Measurements from ENCODE around the gene GPC4. TPM values are rescaled to one million over a fixed set of nuclear protein-coding genes. Genes with fewer than 3 reads are reported as not detected.
A peak's percentile ranks its signal among the peaks of the same experiment; 100 is the strongest.

The GPC4 gene
- total and polyA plus RNA-seq, 11 donors, result 1.6 to 9.0 (median 5.7) TPM

DNA sequence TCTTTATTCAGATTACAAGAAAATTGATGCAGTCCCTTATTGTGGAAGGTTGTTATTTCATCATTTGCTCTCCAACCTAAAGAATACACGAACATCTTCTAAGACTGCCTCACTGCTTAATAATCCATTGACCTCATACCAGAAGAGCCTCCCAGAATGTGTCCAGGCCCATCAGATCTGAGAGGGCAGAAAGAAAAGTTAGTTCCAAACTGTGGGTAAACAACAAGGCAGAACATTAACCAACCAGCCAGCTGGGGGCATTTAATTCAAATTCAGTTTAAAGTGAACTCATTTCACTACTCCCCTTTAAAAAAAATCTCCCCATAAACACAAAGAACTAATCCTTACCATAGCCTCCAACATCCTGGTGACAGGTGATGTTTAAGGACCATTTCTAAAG, 13.8 kb downstream of the GPC4 start:
- ATAC-seq (no peak), DNase-seq (no peak)
- Histone ChIP-seq H3K27me3 (no peaks in the 10 kb centered on the region), H3K4me1 (peaks cover 0 to 3% (median 0%) of the 10 kb centered on the region in 12 donors), H3K4me3 (no peak overlapping the region), H3K27ac (peak overlapping the region in 1 of 12 donors; percentile 6), H3K9me3 (no peaks in the 10 kb centered on the region), H3K36me3 (no peaks in the 10 kb centered on the region)
- no peak for TF ChIP-seq POLR2A (IDR thresholded peaks at IDR 0.05)
- TF ChIP-seq, protein P1, sequence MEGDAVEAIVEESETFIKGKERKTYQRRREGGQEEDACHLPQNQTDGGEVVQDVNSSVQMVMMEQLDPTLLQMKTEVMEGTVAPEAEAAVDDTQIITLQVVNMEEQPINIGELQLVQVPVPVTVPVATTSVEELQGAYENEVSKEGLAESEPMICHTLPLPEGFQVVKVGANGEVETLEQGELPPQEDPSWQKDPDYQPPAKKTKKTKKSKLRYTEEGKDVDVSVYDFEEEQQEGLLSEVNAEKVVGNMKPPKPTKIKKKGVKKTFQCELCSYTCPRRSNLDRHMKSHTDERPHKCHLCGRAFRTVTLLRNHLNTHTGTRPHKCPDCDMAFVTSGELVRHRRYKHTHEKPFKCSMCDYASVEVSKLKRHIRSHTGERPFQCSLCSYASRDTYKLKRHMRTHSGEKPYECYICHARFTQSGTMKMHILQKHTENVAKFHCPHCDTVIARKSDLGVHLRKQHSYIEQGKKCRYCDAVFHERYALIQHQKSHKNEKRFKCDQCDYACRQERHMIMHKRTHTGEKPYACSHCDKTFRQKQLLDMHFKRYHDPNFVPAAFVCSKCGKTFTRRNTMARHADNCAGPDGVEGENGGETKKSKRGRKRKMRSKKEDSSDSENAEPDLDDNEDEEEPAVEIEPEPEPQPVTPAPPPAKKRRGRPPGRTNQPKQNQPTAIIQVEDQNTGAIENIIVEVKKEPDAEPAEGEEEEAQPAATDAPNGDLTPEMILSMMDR (IDR thresholded peaks at IDR 0.05), result no peak
- 43 to 69% (median 54%) methylated on average over 1 of the region's 1 CpG for WGBS, 4 donors
- intact Hi-C loops (cut with DNase I), result no loop called here

DNA sequence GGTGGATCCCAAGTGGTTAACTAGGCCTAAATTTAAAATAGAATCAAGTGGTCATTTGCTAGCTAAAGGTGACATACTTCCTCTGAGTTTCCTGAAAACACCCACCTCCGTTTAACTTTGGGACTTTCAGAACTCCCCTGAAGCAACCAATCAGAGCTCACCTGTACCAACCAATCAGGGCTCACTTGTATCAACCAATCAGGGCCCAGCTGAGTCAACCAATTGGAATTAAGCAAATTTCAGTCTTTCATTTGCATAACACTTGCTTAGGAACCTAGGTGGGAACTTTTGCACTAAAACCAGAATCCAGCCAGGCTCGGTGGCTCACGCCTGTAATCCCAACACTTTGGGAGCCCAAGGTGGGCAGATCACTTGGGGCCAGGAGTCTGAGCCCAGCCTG, 15.9 kb downstream of the GPC4 start:
- H3K27ac ChIP-seq, result no peak overlapping the region
- intact Hi-C loops (cut with DNase I), result no loop called here
- H3K4me1 ChIP-seq, result peaks cover 0 to 3% (median 0%) of the 10 kb centered on the region in 12 donors
- no peaks in the 10 kb centered on the region for H3K36me3 ChIP-seq
- no peak for DNase-seq
- no peaks in the 10 kb centered on the region for H3K9me3 ChIP-seq
- WGBS, 4 donors, result 68 to 87% (median 80%) methylated on average over 1 to 3 of the region's 3 CpGs
- H3K4me3 ChIP-seq, result no peak overlapping the region
- H3K27me3 ChIP-seq, result peaks cover 0 to 4% (median 0%) of the 10 kb centered on the region in 9 donors
- TF ChIP-seq, protein P1 (IDR thresholded peaks at IDR 0.05), result no peak
- no peak for TF ChIP-seq POLR2A (IDR thresholded peaks at IDR 0.05)
- ATAC-seq, result no peak

DNA sequence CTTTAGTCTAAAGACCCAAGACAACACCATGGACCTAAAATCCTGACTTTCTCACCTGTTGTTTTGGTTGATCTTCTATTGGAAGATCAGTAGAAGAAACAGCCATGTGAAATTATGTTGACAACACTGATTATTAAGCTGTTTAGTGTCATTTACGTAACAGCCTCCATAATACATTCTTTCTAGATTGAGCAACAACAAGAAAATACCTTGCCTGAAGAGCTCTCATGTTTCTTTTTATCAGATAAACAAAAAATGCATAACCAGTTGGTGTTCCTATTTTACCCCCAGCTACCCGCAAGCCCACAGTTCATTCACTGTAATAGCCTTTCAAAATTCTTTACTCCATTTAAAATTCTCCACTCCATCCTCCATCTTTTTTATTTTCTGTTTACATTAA, 20.5 kb downstream of the GPC4 start:
- no peak for TF ChIP-seq POLR2A (IDR thresholded peaks at IDR 0.05)
- TF ChIP-seq, protein P1 (IDR thresholded peaks at IDR 0.05), result no peak
- no peaks in the 10 kb centered on the region for H3K9me3 ChIP-seq
- H3K27ac ChIP-seq, result no peak overlapping the region
- ATAC-seq, result no peak
- H3K27me3 ChIP-seq, result peaks cover 0 to 16% (median 0%) of the 10 kb centered on the region in 9 donors
- intact Hi-C loops (cut with DNase I), result no loop called here
- 89 to 97% (median 96%) methylated on average over 2 of the region's 2 CpGs for WGBS, 4 donors
- no peak for DNase-seq
- no peak overlapping the region for H3K4me3 ChIP-seq
- H3K36me3 ChIP-seq, result no peaks in the 10 kb centered on the region
- H3K4me1 ChIP-seq, result no peaks in the 10 kb centered on the region

DNA sequence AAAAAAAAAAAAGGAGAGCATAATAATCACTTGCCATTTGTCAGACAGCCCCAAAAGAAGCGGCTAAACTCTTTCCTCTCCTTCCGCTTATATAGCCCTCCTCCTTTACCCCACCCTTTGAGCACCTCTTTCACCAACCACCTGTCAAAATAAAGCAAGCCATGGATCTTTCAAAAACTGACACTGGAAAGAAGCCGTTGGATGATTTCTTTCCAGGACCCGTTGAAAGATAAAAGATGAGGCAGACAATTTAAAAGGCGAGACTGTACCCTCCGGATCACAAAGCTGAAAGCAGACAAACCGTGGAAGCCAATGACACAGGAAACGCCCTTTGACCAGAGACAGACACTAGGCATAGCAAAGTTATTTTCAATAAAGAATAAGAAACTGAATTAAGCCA, 22.6 kb downstream of the GPC4 start:
- no peaks in the 10 kb centered on the region for H3K4me1 ChIP-seq
- no peak overlapping the region for H3K27ac ChIP-seq
- H3K4me3 ChIP-seq, result no peak overlapping the region
- intact Hi-C loops (cut with DNase I), result no loop called here
- H3K27me3 ChIP-seq, result peaks cover 0 to 16% (median 0%) of the 10 kb centered on the region in 9 donors
- H3K36me3 ChIP-seq, result no peaks in the 10 kb centered on the region
- no peak for ATAC-seq
- no peaks in the 10 kb centered on the region for H3K9me3 ChIP-seq
- TF ChIP-seq, protein P1 (IDR thresholded peaks at IDR 0.05), result no peak
- TF ChIP-seq POLR2A (IDR thresholded peaks at IDR 0.05), result no peak
- WGBS, 4 donors, result 67 to 73% (median 71%) methylated on average over 8 of the region's 8 CpGs
- no peak for DNase-seq
